ENCODE results near the gene MKI67.
A peak's percentile ranks its signal among the peaks of the same experiment; 100 is the strongest.

The MKI67 gene

DNA sequence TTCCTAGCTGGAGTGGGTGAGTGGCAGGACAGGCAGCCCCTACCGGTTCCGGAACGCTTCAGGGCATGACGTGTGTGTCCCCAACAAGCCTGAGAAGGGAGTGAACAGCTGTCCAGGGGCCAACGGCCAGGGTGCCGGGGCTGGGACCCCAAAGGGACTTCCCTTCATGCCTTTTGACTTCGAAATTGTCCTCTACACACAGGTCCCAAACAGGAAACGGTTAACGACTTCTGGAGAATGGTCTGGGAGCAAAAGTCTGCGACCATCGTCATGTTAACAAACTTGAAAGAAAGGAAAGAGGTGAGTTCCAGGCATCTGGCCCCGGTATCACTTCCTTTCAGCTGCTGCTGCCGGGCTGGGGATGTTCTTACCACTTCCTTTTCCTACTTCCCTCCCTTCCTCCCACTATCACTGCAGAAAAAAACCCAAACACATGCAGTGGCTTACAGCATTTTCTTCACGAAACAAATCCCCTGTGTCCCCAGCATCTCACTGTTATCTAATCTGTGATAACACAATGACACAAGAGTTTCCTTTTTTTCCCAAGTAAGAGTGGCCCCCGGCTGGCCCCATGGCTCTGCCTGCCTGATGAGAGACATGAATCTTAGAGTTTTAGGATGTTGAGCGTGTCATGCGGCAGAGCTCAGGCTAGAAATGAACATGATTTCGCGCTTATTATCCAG, 63.2 kb downstream of the MKI67 start:
- peak; percentile 48 for DNase-seq

DNA sequence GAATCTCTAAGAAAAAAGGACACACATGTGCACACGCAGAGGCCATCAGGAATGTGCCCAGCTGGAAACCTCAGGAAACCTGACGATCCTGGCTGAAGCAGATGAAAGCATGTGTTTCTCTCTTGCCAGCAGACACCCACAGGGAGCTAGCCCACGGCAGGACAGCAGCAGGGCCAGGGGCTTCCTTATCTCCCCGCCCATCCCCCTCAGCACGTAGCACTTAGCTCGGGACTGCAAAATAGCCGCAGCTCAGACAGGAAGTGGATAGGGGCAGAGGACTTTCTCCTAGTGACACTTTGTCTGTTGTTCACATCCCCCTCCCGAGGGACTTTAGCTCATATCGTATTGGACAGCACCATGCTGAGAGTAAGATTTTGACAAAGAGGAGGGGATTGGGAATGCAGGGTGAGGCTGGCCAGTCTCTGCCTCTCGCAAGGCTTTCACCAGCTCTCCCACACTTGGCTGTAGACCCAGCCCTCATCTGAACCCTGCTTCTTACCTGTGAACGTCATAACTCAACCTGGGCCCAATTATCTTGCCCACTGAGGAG, 63.8 kb downstream of the MKI67 start:
- no peak for DNase-seq

DNA sequence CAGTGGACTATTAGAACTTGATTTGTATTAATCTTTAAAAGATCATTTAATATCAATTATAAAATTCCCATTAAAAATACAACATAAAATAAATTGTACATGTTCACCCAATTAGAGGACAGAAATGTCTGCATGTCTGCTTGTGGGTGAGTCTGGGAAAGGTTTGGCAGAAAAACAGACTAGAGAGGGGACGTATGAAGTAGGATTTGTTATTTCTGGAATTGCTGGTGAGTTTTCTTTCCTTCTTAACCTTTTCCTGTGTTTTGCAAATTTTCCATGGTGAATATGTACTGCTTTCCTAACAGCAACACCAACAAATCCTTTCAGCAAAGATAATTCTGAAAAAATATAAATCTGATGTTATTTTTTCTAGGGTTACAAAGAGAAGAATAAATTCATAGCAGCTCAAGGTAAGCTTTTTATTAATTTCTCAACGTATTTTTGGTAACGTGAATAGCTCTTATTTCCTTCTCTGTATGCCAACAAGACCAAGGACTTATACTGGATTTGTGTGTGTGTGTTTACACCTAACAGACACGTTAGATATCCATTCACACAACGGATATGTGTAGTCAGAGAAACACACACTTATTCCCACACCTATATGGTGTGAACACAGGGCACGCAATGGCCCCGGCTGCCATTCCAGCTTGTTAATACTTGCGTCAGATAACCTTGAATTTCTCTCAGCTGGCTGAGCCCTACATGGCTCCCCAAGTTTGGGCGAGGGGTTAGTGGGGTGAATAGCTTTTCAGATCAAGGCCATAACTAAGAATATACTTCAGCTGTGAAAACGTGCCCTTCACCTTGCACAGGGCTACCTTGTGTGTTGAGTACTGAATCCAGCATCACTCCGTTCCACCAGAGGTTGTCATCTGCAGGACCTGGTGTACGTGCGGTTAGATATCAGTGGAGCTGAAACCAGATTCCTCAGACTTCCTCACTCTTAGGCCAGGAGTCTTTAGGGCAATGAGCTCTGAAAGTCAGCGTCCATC, 64.6 kb downstream of the MKI67 start:
- no peak for DNase-seq

DNA sequence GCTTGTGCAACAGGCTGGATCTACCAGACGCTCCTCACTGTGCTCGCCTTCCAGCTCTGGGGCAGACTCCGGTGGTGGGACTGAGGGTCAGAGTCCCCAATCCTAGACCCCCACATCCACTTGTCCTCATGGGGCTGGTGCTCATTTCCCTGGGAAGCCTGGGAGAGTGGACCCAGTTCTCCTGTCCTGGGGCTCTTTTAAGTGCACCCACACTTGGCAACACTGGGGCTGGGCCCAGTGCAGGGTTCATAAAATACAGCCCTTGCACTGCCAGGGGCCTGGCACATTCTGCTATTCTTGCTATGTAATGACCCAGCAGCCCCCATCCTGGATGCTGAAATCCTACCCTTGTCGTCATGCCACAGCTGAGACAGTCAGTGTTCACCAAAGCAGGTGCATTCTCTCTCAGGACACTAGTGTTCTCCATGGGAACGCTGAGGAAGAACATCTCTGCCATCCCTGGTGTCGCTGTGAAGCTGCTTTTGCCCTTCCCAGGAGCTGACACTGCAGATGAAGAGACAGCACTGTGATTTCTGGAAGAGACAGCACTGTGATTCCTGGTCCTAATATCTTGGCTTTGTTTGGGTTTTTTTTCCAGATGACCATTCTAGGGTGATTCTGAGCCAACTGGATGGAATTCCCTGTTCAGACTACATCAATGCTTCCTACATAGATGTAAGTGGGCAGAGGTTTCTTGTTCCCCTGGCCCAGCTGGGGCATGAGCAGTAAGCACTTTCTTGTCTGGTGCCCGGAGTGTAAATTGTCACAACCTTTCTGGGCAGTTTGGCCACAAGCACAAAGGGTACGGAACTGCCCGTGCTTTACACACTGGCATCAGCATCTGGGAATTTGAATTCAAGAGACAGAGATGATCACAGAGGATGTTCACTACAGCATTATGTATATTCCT, 65.6 kb downstream of the MKI67 start:
- no peak for DNase-seq

DNA sequence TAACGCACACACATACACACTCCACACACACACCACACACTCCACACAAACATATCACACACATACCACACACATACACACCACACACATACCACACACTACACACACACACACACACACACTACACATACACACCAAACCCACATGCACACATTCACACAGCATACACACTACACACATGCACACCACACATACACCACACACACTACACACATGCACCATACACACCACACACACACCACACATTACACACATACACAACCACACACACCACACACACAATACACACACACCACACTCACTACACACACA, 66.3 kb downstream of the MKI67 start:
- peak; percentile 8 for DNase-seq

DNA sequence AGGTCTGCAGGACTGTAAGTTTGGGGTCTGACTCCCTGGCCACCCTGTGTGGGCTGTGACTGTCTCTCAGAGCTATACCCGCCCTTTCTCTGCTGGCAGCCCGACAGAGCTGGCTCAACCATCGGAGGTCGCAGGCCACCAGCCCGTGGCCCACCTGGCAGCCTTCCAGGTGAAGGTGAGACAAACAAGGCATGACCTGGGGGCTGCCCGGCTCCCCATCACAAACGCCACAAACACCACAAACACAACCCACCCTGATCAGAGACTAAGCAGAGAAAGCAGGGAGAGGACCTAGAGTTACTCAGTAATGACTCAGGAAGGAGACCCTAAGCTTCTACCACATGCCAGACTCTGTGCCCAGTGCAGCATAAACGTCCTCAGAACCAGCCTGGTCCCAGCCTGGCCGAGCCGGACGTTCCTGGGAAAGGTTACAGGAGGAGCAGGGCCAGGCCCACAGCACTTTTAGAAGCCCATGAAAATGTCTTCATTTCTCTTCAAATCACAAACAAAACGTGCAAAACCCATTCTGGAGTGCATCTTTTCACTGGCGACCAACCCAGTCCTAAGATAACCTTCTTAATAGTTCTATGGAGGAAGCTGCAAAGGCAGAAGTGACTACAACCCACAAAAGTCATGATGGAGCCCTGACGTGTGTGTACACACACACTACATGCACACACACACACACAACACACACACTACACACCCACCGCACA, 66.8 kb downstream of the MKI67 start:
- peak; percentile 3 for DNase-seq

DNA sequence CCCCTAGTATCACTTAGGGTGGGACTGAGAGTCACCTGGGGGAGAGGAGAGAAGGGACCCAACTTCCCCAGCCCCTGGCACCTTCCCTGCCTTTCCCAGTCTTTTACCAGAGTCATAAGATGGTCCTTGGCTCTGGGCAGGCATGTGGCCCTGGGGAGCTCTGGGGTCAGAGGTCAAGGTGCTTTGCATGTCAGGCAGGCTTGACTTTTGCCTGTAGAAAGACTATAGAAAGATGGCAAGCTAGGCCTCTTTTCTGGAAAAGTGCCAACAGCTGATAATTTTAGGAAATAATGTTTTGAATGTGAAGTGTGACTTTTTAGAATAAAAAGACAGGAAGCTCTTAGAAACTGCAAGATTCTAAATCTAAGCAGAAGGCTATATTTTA, 67.5 kb downstream of the MKI67 start:
- no peak for DNase-seq

DNA sequence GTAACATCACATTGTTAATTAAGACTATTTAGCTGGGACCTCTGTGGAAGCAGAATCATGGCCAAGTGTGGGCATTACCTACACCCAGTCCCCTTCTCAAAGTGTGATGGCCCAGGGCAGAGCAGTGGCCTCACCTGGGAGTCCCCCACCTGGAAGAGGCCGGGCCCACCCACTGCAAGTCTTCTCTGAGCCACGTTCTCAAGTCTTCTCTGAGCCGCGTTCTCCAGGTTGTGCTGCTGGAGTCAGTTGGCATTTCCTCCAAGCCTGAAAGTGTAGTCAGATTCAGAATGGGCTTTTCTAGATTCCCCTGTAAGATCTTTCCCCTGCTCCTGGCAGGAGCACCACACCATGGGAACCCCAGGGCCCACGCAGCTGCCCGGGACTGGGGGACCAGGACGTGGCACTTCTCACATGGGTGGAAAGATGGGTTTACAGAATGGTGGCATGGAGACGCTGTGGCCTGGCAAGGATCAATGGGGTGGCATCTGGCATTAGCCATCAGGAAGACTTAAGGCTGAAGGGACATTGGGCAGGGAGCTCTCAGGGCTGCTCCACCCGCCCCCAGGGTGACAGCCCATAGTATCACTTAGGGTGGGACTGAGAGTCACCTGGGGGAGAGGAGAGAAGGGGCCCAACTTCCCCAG, 68.0 kb downstream of the MKI67 start:
- DNase-seq: no peak

DNA sequence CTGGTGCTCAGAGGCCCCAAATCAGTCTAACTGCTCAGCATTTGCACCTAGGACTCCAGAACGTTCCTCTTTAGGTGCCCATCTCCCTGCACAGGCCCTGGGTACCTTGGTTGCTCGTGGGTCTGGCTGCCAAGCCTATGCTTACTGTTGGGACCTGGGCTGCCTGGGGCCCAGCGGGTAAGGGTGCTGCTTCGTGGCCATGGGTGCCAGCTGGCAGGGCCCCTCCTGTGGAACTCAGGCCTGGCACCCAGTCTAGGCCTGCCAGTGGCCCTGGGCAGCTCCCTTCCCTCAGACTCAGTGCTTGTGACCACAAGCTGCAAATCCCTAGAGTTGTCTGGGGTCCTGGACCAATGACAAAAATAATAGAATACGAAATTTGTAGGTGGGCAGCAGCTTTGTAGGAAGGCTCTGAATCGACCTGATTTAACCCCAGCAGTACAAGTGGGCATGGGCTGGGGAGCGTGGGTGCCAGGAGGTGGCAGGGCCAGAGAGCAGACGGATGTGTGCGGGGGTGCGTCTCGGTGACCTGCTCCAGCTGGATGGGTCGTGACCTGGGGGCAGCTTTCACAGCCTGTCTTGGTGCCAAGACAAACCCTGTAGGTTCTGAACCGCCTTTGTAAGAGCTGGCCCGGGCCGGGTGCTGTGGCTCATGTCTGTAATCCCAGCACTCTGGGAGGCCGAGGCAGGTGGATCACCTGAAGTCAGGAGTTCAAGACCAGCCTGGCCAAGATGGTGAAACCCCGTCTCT, 69.7 kb downstream of the MKI67 start:
- no peak for DNase-seq

DNA sequence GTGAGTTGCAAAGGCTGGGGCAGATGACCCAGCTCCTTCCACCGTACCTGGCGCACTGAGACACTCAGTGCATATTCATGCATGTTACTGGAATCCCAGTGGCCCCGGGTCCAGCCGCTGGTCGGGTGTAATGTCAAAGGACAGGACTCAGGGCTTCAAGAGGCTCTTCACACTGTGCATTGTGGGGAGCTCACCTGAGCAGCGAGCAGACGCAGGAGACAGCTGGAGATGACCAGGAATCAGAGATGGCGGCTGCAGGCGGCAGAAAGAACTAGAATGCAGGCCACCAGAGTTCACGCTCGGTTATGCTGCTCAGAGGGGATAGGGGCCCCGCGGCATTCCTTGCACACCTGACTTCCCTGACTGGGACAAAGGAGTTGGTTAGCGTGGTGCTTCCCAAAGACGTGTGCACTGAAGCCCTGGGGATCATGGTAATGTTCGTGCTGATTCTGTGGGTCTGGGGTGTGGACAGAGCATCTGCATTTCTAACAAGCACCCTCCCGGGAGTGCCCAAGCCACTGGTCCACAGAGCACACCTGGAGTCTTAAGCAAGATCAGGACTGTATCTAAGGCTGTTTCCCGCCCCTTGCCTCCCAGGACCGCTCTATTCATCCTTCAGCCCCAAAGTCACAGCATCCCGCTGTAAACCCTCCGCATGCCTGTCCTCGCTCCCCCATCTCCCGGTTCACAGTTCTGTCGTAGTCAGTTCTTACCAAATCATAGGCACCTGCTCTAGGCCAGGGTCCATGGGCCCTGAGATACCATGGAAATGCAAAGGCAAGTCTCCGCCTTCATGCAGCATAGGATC, 71.0 kb downstream of the MKI67 start:
- no peak for DNase-seq

DNA sequence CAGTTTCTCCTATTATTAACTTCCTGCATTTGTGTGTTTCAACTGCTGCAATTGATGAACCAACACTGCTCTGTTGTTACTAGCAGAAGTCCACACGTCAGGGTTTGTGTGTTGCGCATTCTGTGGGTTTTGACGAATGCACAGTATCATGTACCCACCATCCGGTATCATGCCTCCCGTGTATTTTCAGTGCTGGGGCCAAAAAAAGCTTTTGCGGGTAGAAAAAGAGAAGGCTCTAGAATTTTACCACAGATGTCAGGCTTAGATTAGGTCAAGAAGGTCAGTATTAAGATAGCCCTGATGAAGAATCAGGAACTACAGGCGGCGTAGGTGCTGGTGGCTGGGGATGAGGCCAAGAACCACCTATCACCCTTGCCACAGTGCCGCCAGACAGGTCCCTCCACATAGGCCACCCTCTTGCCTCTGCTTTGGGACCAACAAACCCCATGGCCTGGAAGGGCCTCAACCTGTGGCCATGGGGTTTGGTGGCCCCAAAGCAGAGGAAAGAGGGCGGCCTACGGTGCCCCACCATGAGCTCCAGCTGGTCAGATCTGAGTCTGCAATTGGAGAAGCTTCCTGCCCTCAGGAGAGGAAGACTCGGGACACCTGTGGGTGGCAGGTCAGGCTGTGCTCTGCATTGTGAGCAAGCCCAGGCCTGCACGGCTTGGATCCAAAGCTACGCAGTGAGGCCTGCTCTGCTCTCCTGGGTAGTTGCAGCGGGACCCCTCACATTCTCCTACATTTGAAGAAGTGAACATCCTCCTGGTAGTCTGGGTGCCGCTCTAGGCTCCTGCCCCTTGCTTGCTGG, 71.9 kb downstream of the MKI67 start:
- no peak for DNase-seq

DNA sequence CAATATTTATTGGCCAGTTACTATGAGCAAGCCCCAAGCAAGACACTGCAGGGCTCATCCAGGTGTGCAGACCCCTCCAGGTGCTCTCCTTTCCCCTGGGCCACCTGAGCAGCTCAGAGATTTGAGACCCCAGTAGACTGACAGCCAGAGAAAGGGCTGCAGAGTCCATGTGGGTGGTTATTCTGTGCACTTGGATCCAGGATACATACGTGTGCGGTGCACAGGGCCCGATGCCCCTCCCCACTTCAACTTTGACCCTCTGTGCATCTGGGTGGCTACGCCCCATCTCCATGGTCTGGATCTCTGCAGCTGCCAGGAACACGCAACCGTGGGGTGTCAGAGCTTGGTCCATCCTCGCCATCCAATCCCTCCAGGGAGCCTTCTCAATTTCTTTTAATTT, 72.9 kb downstream of the MKI67 start:
- no peak for DNase-seq

DNA sequence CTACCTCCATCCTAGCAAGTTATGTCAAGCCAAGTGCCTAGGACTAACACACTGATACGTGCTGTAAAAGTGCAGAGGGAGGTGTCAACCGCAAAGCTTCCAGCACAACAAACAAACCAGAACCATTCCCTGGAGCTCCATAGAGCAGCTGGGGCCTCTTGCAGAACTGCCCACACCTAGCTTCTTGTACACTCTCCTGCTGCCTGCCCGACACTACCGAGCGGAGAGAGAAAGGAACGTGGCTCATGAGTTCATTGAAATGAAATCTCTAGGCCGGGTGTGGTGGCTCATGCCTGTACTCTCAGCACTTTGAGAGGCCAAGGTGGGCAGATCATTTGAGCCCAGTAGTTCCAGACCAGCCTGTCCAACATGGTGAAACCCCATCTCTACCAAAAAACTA, 73.5 kb downstream of the MKI67 start:
- DNase-seq: no peak

DNA sequence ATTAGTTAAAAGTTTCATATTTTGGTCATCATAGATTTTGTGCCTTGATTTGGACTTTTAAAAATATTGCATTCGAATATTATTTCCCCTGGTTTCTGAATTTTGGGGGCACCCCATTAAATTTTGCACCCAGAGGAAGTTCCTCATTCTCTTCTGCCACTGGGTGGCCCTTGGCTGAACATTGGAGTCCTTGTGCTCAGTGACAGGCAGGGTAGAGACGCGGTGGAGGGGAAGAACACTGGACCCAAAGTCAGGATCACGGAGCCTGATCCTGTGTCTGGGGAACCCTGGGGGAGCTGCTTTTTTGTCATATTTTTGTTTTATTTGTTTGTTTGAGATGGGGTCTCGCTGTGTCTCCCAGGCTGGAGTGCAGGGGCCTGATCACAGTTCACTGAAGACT, 74.7 kb downstream of the MKI67 start:
- no peak for DNase-seq

DNA sequence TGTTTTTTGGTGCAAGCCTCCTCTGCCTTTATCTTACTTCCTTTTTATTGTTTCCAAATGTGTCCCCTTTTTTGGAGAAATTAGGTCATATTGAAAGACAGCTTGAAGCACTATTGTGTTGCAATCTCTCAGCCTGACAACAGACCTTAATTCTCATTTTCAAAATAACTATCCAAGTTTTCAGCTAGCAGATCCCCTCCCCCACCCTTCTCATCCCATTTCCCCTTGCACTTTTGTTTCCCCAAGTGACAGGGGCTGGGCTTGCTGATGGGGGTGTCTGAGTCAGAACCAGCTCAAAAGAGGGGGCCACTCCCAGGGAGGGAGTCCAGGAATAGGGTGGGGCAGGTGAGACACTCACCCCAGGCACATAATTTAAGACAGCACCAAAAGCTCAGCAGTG, 75.3 kb downstream of the MKI67 start:
- DNase-seq: no peak

DNA sequence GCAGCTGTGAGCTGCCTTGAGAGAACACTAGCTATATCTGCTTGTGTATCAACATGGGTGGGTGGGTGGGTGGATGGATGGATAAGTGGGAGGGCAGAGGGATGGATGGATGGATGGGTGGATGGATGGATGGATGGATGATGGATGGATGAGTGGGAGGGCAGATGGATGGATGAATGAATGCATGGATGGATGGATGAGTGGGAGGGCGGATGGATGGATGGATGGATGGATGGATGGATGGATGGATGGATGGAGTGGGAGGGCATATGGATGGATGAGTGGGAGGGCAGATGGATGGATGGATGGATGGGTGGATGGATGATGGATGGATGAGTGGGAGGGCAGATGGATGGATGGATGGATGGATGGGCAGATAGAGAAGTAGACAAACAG, 76.1 kb downstream of the MKI67 start:
- no peak for DNase-seq

DNA sequence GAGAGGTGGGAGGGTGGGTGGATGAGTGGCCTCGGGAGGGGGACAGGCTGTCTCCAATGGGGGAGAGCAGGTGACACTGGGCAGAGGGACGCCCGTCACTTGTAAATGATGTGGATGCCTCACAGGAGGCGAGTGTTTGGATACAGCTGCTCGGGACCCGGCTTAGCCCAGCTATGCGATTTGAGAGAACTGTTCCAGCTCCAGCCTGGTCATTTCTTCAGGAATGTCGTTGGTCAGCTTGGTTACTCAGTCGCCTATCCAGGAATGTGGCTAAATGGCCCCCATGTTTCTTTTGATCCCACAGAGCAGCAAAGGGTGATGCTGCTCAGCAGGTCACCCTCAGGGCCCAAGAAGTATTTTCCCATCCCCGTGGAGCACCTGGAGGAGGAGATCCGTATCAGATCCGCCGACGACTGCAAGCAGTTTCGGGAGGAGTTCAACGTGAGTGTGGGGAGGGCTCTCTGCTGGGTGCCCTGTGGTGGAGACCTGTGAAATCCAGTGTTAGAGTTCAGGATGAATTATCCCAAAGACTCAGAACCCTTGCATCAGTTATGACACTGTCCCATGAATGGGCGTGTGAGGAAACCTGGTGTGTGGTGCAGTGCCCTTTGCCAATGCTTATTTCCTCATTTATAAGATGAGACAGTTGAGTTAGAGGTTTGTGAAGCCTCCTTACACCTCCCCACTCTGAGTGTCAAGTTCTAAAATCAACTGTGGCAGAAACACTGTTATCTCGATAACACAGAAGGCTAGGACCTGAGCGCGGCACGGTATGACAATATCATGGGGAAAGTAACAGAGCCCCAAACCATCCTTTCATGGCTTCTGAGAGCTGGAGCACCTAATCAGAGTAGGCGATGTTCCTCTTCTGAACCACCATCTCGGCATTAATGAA, 76.8 kb downstream of the MKI67 start:
- DNase-seq: no peak

DNA sequence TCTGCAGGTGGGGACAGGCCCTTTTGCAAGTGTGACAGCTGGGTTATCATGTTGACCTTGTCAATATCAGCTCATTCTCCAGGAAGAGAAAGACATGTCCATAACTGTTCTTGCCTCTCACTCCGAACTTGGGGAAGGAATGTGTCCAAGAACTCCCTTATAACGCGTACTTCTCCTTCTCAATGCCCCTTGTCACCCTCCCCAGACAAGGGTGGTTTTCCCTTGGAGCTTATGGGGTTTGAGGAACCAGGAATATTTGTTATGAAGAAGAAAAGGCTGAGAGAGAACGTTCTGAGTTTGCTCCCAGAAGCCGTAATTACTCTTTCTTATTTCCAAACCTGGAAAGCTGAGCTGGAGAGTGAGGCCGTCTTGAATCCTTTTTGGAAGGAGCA, 77.4 kb downstream of the MKI67 start:
- DNase-seq: no peak

Measured in activated T-cell treated with anti-CD3 and anti-CD28 coated beads, Interleukin-2, amount 50 U/mL, for 1 hour (primary cell).